ENCODE data around the gene NRXN2. TPM values are rescaled to one million over a fixed set of nuclear protein-coding genes. Genes with fewer than 3 reads are reported as not detected.

NRXN2 gene
- total and polyA plus RNA-seq, 4 donors: 0.17 to 2.8 (median 1.4) TPM

DNA sequence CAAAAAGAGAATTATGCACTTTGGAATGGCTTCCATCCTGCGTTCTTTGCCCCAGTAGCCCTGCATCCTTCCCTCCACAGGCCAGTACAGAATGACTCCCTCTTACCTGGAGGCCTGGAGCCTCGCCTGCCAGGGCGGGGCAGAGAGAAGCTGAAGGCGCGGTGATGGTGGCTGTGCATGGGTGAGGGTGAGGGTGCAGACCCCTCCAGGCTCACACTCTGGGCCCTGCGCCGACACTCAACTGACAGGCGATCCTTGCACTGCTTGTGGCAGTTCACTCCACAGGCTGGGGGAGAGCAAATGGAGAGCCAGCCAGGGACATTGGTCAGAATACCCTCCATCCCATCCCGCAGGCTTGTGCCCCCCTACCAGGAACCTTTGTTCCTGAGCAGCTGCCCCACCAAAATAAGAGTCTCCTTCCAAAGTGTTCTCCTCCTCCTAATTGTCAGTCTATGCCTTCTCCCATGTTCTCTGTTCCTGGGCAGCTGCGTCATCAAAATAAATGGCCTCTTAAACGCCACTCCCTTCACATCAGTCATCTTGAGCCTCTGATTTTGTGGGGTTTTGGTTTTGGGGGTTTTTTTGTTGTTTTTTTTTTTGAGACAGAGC lies 5.9 kb upstream of the NRXN2 start (continued):
- no peak for TF ChIP-seq REST (IDR thresholded peaks at IDR 0.05)

- WGBS: 80% methylated on average over 7 of the region's 7 CpGs
- Histone ChIP-seq H3K27ac (ENCODE audit: low read depth in 1 of 2, low read length in 2 of 2) (no peak overlapping the region), H3K9me3 (ENCODE audit: control insufficient read depth in 4 of 4, low read length in 3 of 4) (no peaks in the 10 kb centered on the region), H3K36me3 (ENCODE audit: control insufficient read depth in 4 of 4, insufficient read depth in 3 of 4, low read depth in 1 of 4, low read length in 3 of 4) (peaks cover 0 to 3% (median 0%) of the 10 kb centered on the region in 4 donors), H3K4me1 (ENCODE audit: control insufficient read depth in 4 of 4, insufficient read depth in 4 of 4, low read length in 3 of 4) (peaks cover 14 to 43% (median 41%) of the 10 kb centered on the region in 4 donors), H3K27me3 (ENCODE audit: control insufficient read depth in 4 of 4, insufficient read depth in 4 of 4, low read length in 3 of 4) (peaks cover 0 to 2% (median 0%) of the 10 kb centered on the region in 4 donors), H3K4me3 (ENCODE audit: low read depth in 1 of 3, low read length in 3 of 3) (no peak overlapping the region), H3K9ac (ENCODE audit: low read depth in 1 of 2, low read length in 2 of 2) (no peak overlapping the region)
- no peak for DNase-seq (ENCODE audit: low spot score)
- no peak for TF ChIP-seq TAF1 (conservative IDR thresholded peaks at IDR 0.05)
- TF ChIP-seq REST (IDR thresholded peaks at IDR 0.05): no peak
- no peak for TF ChIP-seq FOXA1 (IDR thresholded peaks at IDR 0.05)
- TF ChIP-seq, protein P1, sequence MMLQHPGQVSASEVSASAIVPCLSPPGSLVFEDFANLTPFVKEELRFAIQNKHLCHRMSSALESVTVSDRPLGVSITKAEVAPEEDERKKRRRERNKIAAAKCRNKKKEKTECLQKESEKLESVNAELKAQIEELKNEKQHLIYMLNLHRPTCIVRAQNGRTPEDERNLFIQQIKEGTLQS (IDR thresholded peaks at IDR 0.05): no peak
- no peak for TF ChIP-seq RAD21 (IDR thresholded peaks at IDR 0.05)
- no peak for TF ChIP-seq ZBTB33 (IDR thresholded peaks at IDR 0.05)
- TF ChIP-seq YY1 (IDR thresholded peaks at IDR 0.05): no peak
- TF ChIP-seq RXRA (IDR thresholded peaks at IDR 0.05): no peak
- no peak for TF ChIP-seq GABPA (IDR thresholded peaks at IDR 0.05 in 1 of 2, conservative IDR thresholded peaks at IDR 0.05 in 1 of 2)
- TF ChIP-seq CTCF (IDR thresholded peaks at IDR 0.05; ENCODE audit: low read depth, low read length, missing input control): no peak
- TF ChIP-seq EGR1 (IDR thresholded peaks at IDR 0.05; ENCODE audit: low read depth in 2 of 2): no peak
- TF ChIP-seq HNF4G (IDR thresholded peaks at IDR 0.05): no peak
These were observed 4.0 kb upstream of the NRXN2 start for GRCh38 chr11:64726867-64727530.

All from liver (tissue), 9 donors.